Measurements from ENCODE around the gene ARHGEF1. TPM values are rescaled to one million over a fixed set of nuclear protein-coding genes. Genes with fewer than 3 reads are reported as not detected.
A peak's percentile ranks its signal among the peaks of the same experiment; 100 is the strongest.

Gene ARHGEF1
- total RNA-seq, 2 donors from 2014 or later = 89.9 to 116 TPM

- Histone ChIP-seq H3K36me3 (ENCODE audit: control insufficient read depth, insufficient read depth, low read length) (no peaks in the 10 kb centered on the region), H3K4me1 (ENCODE audit: control insufficient read depth, insufficient read depth, low read length) (no peaks in the 10 kb centered on the region), H3K9me3 (ENCODE audit: control insufficient read depth, low read length) (peaks cover 5% of the 10 kb centered on the region), H3K27ac (ENCODE audit: low read depth, low read length) (no peak overlapping the region), H3K9ac (ENCODE audit: extremely low read depth, low read length, poor library complexity, severe bottlenecking) (no peak overlapping the region), H3K4me3 (ENCODE audit: low read length) (no peak overlapping the region), H3K27me3 (ENCODE audit: control insufficient read depth, insufficient read depth, low read length, poor library complexity, severe bottlenecking) (peaks cover 97% of the 10 kb centered on the region)
- 50 to 53% methylated on average over 25 to 29 of the region's 29 CpGs for WGBS, 2 experiments (ENCODE audit: insufficient coverage in 1 of 2, insufficient read length in 1 of 2)
- Mint-ChIP-seq H3K27me3 (ENCODE audit: insufficient read depth) (peaks cover 94% of the 10 kb centered on the region), H3K4me3 (no peak overlapping the region), H3K4me1 (peaks cover 18% of the 10 kb centered on the region), H3K9me3 (peaks cover 8% of the 10 kb centered on the region), H3K36me3 (ENCODE audit: low read depth) (no peaks in the 10 kb centered on the region), H3K27ac (no peak overlapping the region)
- TF ChIP-seq CTCF (conservative IDR thresholded peaks at IDR 0.05) = no peak
- peak; percentile 47 for DNase-seq
Observed at GRCh38 chr19:41932720-41933332, 49.8 kb downstream of the ARHGEF1 start.

GRCh38 chr19:41933693-41934426 lies 50.9 kb downstream of the ARHGEF1 start:
- WGBS, 2 experiments (ENCODE audit: insufficient coverage in 1 of 2, insufficient read length in 1 of 2) = 67 to 77% methylated on average over 5 to 7 of the region's 7 CpGs
- Histone ChIP-seq H3K4me1 (ENCODE audit: control insufficient read depth, insufficient read depth, low read length) (no peaks in the 10 kb centered on the region), H3K4me3 (ENCODE audit: low read length) (no peak overlapping the region), H3K9me3 (ENCODE audit: control insufficient read depth, low read length) (peaks cover 5% of the 10 kb centered on the region), H3K9ac (ENCODE audit: extremely low read depth, low read length, poor library complexity, severe bottlenecking) (no peak overlapping the region), H3K36me3 (ENCODE audit: control insufficient read depth, insufficient read depth, low read length) (no peaks in the 10 kb centered on the region), H3K27ac (ENCODE audit: low read depth, low read length) (no peak overlapping the region), H3K27me3 (ENCODE audit: control insufficient read depth, insufficient read depth, low read length, poor library complexity, severe bottlenecking) (peaks cover 93% of the 10 kb centered on the region)
- no peak overlapping the region for H3K4me3 Mint-ChIP-seq
- H3K9me3 Mint-ChIP-seq = peaks cover 8% of the 10 kb centered on the region
- H3K36me3 Mint-ChIP-seq (ENCODE audit: low read depth) = no peaks in the 10 kb centered on the region
- H3K27ac Mint-ChIP-seq = no peak overlapping the region
- peaks cover 16% of the 10 kb centered on the region for H3K4me1 Mint-ChIP-seq
- peak; percentile 59 for DNase-seq
- H3K27me3 Mint-ChIP-seq (ENCODE audit: insufficient read depth) = peaks cover 92% of the 10 kb centered on the region
- TF ChIP-seq CTCF (conservative IDR thresholded peaks at IDR 0.05) = no peak

GRCh38 chr19:41934849-41935374 lies 51.9 kb downstream of the ARHGEF1 start:
- Histone ChIP-seq H3K36me3 (ENCODE audit: control insufficient read depth, insufficient read depth, low read length) (no peaks in the 10 kb centered on the region), H3K9ac (ENCODE audit: extremely low read depth, low read length, poor library complexity, severe bottlenecking) (no peak overlapping the region), H3K4me1 (ENCODE audit: control insufficient read depth, insufficient read depth, low read length) (no peaks in the 10 kb centered on the region), H3K27me3 (ENCODE audit: control insufficient read depth, insufficient read depth, low read length, poor library complexity, severe bottlenecking) (peaks cover 88% of the 10 kb centered on the region), H3K27ac (ENCODE audit: low read depth, low read length) (no peak overlapping the region), H3K9me3 (ENCODE audit: control insufficient read depth, low read length) (peaks cover 2% of the 10 kb centered on the region), H3K4me3 (ENCODE audit: low read length) (no peak overlapping the region)
- peaks cover 85% of the 10 kb centered on the region for H3K27me3 Mint-ChIP-seq (ENCODE audit: insufficient read depth)
- no peak overlapping the region for H3K27ac Mint-ChIP-seq
- H3K4me1 Mint-ChIP-seq = peaks cover 12% of the 10 kb centered on the region
- H3K36me3 Mint-ChIP-seq (ENCODE audit: low read depth) = no peaks in the 10 kb centered on the region
- 33 to 38% methylated on average over 5 to 7 of the region's 7 CpGs for WGBS, 2 experiments (ENCODE audit: insufficient coverage in 1 of 2, insufficient read length in 1 of 2)
- peak; percentile 98 for DNase-seq
- H3K4me3 Mint-ChIP-seq = no peak overlapping the region
- H3K9me3 Mint-ChIP-seq = peaks cover 8% of the 10 kb centered on the region
- TF ChIP-seq CTCF (conservative IDR thresholded peaks at IDR 0.05) = peak; percentile 92
